ENCODE results near the gene FLNC.

Gene FLNC

GRCh38 chr7:128843938-128844621 is 13.9 kb downstream of the FLNC start:
- no peak for DNase-seq (ENCODE audit: low spot score)

- DNase-seq (ENCODE audit: low spot score) = no peak
These were observed 14.6 kb downstream of the FLNC start for GRCh38 chr7:128844777-128845311.

GRCh38 chr7:128845475-128845874 is 15.3 kb downstream of the FLNC start:
- no peak for DNase-seq (ENCODE audit: low spot score)

- no peak for DNase-seq (ENCODE audit: low spot score)
These were observed 15.8 kb downstream of the FLNC start for GRCh38 chr7:128845987-128846386.

- no peak for DNase-seq (ENCODE audit: low spot score)
These were observed 16.7 kb downstream of the FLNC start for GRCh38 chr7:128846781-128847444.

GRCh38 chr7:128847721-128848211 is 17.6 kb downstream of the FLNC start:
- no peak for DNase-seq (ENCODE audit: low spot score)

- DNase-seq (ENCODE audit: low spot score) = no peak
These were observed 18.3 kb downstream of the FLNC start for GRCh38 chr7:128848289-128849155.

- DNase-seq (ENCODE audit: low spot score) = no peak
These were observed 18.9 kb downstream of the FLNC start for GRCh38 chr7:128849156-128849515.

GRCh38 chr7:128849804-128850490 is 19.7 kb downstream of the FLNC start:
- DNase-seq (ENCODE audit: low spot score) = no peak

- no peak for DNase-seq (ENCODE audit: low spot score)
These were observed 22.5 kb downstream of the FLNC start for GRCh38 chr7:128852537-128853254.

- DNase-seq (ENCODE audit: low spot score) = no peak
These were observed 23.6 kb downstream of the FLNC start for GRCh38 chr7:128853799-128854198.

GRCh38 chr7:128854396-128854795 is 24.2 kb downstream of the FLNC start:
- no peak for DNase-seq (ENCODE audit: low spot score)

- no peak for DNase-seq (ENCODE audit: low spot score)
These were observed 25.4 kb downstream of the FLNC start for GRCh38 chr7:128855559-128855958.

GRCh38 chr7:128856001-128856718 is 26.0 kb downstream of the FLNC start:
- DNase-seq (ENCODE audit: low spot score) = no peak

- DNase-seq (ENCODE audit: low spot score) = no peak
These were observed 28.4 kb downstream of the FLNC start for GRCh38 chr7:128858380-128859231.

GRCh38 chr7:128859232-128860157 is 29.3 kb downstream of the FLNC start:
- DNase-seq (ENCODE audit: low spot score) = no peak

- DNase-seq (ENCODE audit: low spot score) = peak; percentile 65
These were observed 30.2 kb downstream of the FLNC start for GRCh38 chr7:128860158-128861073.

Measured in HuH-7 (cell line).